Activated CD4-positive, alpha-beta T cell treated with anti-CD3 and anti-CD28 coated beads, Interleukin-2, amount 50 U/mL, for 48 hours (primary cell): Measurements from ENCODE around the gene HNF1A.

Experiments
- DNase-seq, 2 experiments: peaks; one replicate each; pipeline ENCODE4 v3.0.0-alpha.2; 2020

HNF1A gene

GRCh38 chr12:120990487-120991055 lies 12.2 kb downstream of the HNF1A start:
- no peak for DNase-seq

- no peak for DNase-seq
Observed at GRCh38 chr12:120991965-120992364, 13.6 kb downstream of the HNF1A start.

- DNase-seq: no peak
Observed at GRCh38 chr12:120992989-120993388, 14.6 kb downstream of the HNF1A start.

- no peak for DNase-seq
Observed at GRCh38 chr12:120993496-120993895, 15.2 kb downstream of the HNF1A start.

GRCh38 chr12:120994059-120994458 lies 15.7 kb downstream of the HNF1A start:
- DNase-seq: no peak

- no peak for DNase-seq
Observed at GRCh38 chr12:120994589-120995337, 16.4 kb downstream of the HNF1A start.

- no peak for DNase-seq
Observed at GRCh38 chr12:120996133-120996746, 17.9 kb downstream of the HNF1A start.

- no peak for DNase-seq
Observed at GRCh38 chr12:120997448-120997847, 19.1 kb downstream of the HNF1A start.

GRCh38 chr12:120998435-120998834 lies 20.1 kb downstream of the HNF1A start:
- no peak for DNase-seq

GRCh38 chr12:120999191-121000120 lies 21.1 kb downstream of the HNF1A start:
- no peak for DNase-seq

- no peak for DNase-seq
Observed at GRCh38 chr12:121000530-121000929, 22.2 kb downstream of the HNF1A start.

GRCh38 chr12:121001060-121001459 lies 22.7 kb downstream of the HNF1A start:
- no peak for DNase-seq

- no peak for DNase-seq
Observed at GRCh38 chr12:121001841-121002483, 23.6 kb downstream of the HNF1A start.

- no peak for DNase-seq
Observed at GRCh38 chr12:121003650-121004049, 25.3 kb downstream of the HNF1A start.

GRCh38 chr12:121004253-121004815 lies 26.0 kb downstream of the HNF1A start:
- no peak for DNase-seq

- DNase-seq: peak; percentile 63 to 65
Observed at GRCh38 chr12:121005346-121005815, 27.0 kb downstream of the HNF1A start.

GRCh38 chr12:121008347-121009098 lies 30.2 kb downstream of the HNF1A start:
- DNase-seq: no peak

GRCh38 chr12:121009741-121010140 lies 31.4 kb downstream of the HNF1A start:
- DNase-seq: no peak

GRCh38 chr12:121010860-121011259 lies 32.5 kb downstream of the HNF1A start:
- DNase-seq: no peak

GRCh38 chr12:121011820-121012219 lies 33.5 kb downstream of the HNF1A start:
- DNase-seq: no peak

- no peak for DNase-seq
Observed at GRCh38 chr12:121013715-121014114, 35.4 kb downstream of the HNF1A start.
